Thoracic aorta (tissue), 2 donors: ENCODE measurements around the gene PRKCD. TPM values are rescaled to one million over a fixed set of nuclear protein-coding genes. Genes with fewer than 3 reads are reported as not detected.
A peak's percentile ranks its signal among the peaks of the same experiment; 100 is the strongest.

Source experiments
- ATAC-seq: fragments of 150-250 bp; one replicate; pipeline ENCODE4 v1.8.0; 2017; ENCODE audit warnings: low read depth; ENCODE audit not compliant: insufficient number of reproducible peaks, low FRiP score
- DNase-seq: peaks from one replicate; pipeline ENCODE4 v3.0.0-alpha.2; 2020; ENCODE audit warnings: low spot score
- H3K27ac ChIP-seq, 2 donors: fragments of 200-600 bp; sonication (generic); 1 replicate in 1 of 2; 2 replicates in 1 of 2; pipeline ENCODE4 v1.5.1; 2016; ENCODE audit warnings: mild to moderate bottlenecking in 2 of 2, moderate library complexity in 2 of 2
- H3K27me3 ChIP-seq: fragments of 200-600 bp; sonication (generic); replicated peaks from 2 replicates; pipeline ENCODE4 v1.6.0; 2016; ENCODE audit warnings: mild to moderate bottlenecking; ENCODE audit not compliant: insufficient read depth
- H3K36me3 ChIP-seq: fragments of 200-600 bp; sonication (generic); one replicate; pipeline ENCODE4 v1.5.1; 2016
- H3K4me1 ChIP-seq, 2 donors: fragments of 200-600 bp; sonication (generic); 1 replicate in 1 of 2; 2 replicates in 1 of 2; pipeline versions ENCODE4 v1.5.1 to v1.6.0; 2016; ENCODE audit warnings: low read depth in 2 of 2, mild to moderate bottlenecking in 1 of 2; ENCODE audit not compliant: control insufficient read depth in 1 of 2
- H3K4me3 ChIP-seq: fragments of 200-600 bp; sonication (generic); 2 replicates; pipeline ENCODE4 v1.5.1; 2016; ENCODE audit warnings: mild to moderate bottlenecking
- H3K9me3 ChIP-seq: fragments of 200-600 bp; sonication (generic); 2 replicates; pipeline ENCODE4 v1.5.1; 2016
- total RNA-seq, 2 donors: library from RNA; depleted of rRNA; stranded (reverse); fragments of >200 nt; gene quantifications; one replicate each; pipeline versions ENCODE4 v1.1.0 to v1.2.3, GENCODE V29; 2016
- TF ChIP-seq, protein P1 (sequence below): fragments of 200-600 bp; sonication (generic); IDR thresholded peaks from one replicate; pipeline ENCODE4 v1.5.1; 2019; ENCODE audit warnings: antibody characterized with exemption

Gene PRKCD
- 10 to 100 TPM; 17.5 to 20.2 TPM for total RNA-seq

DNA sequence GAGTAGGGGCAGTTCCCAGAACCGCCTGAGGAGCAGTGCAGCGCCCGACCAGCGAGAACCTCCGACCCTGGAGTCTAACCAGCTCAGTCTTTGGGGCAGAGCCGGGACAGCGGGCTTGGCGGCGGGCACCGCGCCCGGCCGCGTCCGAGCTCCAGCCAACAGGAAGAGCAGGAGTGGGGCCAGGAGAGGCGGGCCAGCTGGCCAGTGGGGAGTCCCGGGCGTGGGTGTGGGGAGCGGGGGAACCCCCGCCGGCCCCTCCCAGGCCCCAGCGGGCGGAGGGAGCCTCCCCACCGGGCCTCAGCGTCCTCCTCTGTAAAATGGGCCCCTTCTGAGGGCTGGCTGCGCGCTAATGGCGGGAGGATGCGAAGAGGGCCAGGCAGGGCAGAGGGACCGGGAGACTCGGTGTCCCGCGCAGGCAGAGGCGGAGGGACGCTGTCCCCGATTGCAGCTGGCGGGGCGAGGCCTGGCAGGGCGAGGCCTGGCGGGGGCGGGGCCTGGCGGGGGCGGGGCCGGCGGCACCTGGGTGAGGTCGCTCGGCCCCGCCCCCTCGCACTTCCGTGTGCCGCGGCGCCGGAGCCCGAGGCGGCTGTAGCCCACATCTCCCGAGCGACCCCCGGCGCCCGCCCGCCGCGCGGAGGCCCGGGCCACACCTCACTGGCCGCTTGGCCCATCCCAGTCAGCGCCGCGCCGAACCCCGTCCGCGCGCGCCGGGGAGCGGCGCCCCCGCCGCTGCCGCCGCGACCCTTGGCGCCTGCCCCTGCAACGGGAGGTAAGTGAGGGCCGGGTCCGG, at the start of gene PRKCD:
Gene PRKCD, plus strand, starts transcription at position 550 of the 790 bp plus-strand sequence. CDS start 17,214 bp downstream, outside the sequence.
- TF ChIP-seq, protein P1, sequence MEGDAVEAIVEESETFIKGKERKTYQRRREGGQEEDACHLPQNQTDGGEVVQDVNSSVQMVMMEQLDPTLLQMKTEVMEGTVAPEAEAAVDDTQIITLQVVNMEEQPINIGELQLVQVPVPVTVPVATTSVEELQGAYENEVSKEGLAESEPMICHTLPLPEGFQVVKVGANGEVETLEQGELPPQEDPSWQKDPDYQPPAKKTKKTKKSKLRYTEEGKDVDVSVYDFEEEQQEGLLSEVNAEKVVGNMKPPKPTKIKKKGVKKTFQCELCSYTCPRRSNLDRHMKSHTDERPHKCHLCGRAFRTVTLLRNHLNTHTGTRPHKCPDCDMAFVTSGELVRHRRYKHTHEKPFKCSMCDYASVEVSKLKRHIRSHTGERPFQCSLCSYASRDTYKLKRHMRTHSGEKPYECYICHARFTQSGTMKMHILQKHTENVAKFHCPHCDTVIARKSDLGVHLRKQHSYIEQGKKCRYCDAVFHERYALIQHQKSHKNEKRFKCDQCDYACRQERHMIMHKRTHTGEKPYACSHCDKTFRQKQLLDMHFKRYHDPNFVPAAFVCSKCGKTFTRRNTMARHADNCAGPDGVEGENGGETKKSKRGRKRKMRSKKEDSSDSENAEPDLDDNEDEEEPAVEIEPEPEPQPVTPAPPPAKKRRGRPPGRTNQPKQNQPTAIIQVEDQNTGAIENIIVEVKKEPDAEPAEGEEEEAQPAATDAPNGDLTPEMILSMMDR = peak; percentile 87
- H3K4me1 ChIP-seq = peaks cover 13 to 43% of the 10 kb centered on the region in 2 donors
- peak; percentile 42 for DNase-seq

DNA sequence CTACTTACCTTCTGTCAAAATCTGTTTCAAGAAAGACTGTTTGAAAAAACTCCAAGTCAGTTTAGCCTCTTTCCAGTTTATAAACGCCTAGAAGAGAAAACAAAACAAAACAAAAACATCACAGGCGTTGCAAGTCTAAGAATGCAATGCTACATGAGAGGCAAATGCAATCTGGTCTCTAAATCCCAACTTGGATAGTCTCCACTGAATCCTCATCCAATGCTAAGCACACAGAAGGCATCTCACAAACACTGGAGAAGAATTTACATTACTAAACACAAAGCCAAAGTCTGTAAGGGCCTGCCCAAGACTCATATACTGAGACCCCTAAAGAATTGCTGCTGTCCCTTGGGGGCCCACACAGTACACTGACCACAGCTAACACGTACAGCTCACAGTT, 49.2 kb upstream of the PRKCD start:
- Histone ChIP-seq H3K36me3 (peaks cover 15% of the 10 kb centered on the region), H3K4me3 (no peak overlapping the region), H3K27ac (no peak overlapping the region), H3K9me3 (no peaks in the 10 kb centered on the region), H3K4me1 (no peaks in the 10 kb centered on the region), H3K27me3 (no peaks in the 10 kb centered on the region)
- DNase-seq (no peak), ATAC-seq (no peak)
- TF ChIP-seq, protein P1 = no peak

More for the DNA sequence above, at the start of gene PRKCD:
- Histone ChIP-seq H3K27me3 (no peaks in the 10 kb centered on the region), H3K4me3 (peak within 1 kb of the TSS; percentile 95), H3K36me3 (no peaks in the 10 kb centered on the region), H3K27ac (peak within 1 kb of the TSS; percentile 79 to 86), H3K9me3 (no peaks in the 10 kb centered on the region)
- peak; percentile 79 for ATAC-seq

DNA sequence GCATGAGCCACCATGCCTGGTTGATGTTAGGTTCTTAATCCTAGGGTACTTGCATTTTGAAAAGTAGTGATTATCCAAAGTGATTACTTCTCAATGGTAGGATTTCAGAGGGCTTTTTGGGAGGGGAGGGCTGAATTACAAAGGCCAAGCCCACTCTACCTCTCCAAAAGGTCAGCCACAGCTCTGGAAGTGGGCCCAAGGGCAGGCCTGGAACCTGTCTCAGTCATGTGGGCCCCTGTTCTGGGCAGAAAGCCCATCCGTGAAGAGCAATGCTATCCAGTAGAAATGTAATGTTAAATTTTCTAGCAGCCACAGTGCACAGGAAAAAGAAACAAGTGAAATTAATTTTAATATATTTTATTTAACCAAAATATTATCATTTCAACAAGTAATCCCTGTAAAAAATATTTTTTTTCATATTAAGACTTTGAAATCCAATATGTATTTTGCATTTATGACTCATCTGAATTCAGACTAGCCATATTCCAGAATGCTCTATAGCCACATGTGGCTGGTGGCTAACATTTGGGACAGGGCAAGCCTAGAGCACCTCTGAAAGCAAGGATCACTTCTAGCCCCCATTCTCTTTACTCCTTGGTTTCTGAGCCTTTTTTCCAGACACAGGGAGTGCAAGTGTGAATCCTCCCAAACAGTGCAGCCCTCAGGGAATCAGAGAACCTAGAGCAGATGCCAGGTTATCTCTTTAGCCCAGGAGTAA, 47.6 kb upstream of the PRKCD start:
- no peak for ATAC-seq
- H3K36me3 ChIP-seq = peaks cover 22% of the 10 kb centered on the region
- H3K9me3 ChIP-seq = no peaks in the 10 kb centered on the region
- H3K4me1 ChIP-seq = no peaks in the 10 kb centered on the region
- no peaks in the 10 kb centered on the region for H3K27me3 ChIP-seq
- TF ChIP-seq, protein P1 = no peak
- no peak overlapping the region for H3K27ac ChIP-seq
- H3K4me3 ChIP-seq = no peak overlapping the region
- DNase-seq = no peak

DNA sequence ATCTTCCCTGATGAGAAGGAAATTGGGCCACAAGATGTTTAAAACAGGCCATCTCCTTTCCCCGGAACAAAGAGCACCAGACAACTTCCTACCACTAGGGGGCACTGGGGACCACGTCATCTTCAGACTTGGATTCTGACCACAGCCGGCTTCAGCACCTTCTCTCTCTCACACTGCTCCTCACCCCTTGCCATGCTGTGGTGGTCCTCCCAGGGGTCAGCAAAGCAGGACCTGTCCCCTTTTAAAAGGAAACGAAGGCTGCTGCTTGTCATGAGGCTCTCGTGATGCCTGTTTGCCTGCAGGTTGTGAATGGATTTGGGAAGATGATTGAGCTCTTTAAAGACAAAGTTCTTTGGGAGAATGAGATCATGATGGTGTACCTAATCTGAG, 47.0 kb upstream of the PRKCD start:
- Histone ChIP-seq H3K4me1 (no peaks in the 10 kb centered on the region), H3K27ac (no peak overlapping the region), H3K36me3 (peaks cover 26% of the 10 kb centered on the region), H3K9me3 (no peaks in the 10 kb centered on the region), H3K4me3 (no peak overlapping the region), H3K27me3 (no peaks in the 10 kb centered on the region)
- DNase-seq = peak; percentile 42
- TF ChIP-seq, protein P1 = peak; percentile 89
- ATAC-seq = peak; percentile 80

DNA sequence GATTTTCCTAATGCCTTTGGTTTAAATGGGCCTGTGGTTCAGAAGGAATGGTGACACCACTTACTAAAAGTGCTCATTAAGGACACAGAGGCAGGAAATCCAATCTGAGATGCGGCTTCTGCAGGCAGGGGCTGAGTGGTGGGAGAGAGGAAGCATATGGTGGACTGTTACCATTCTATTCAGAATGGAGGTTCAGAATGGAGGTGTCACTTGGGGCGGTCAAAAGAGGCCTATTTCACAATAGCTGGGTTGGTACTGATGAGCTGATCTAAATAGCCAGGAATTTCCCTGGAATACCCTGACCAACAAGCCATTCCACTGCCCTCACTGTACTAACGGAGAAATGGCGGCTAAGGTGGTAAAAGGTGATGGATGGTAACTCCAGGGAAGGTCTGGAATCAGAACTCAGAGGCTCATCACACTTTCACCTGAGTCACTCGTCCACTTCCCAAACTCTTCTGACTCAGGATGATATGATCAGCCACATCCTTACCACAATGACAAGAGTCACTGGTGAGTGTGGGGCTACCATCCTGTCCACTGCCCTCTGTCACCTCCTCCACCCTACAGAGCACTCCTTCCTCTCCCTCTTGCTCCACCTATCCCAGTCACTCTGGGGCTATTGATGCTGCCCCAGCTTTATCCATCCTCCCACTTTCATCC, 46.5 kb upstream of the PRKCD start:
- no peaks in the 10 kb centered on the region for H3K9me3 ChIP-seq
- TF ChIP-seq, protein P1 = no peak
- no peak overlapping the region for H3K27ac ChIP-seq
- H3K27me3 ChIP-seq = no peaks in the 10 kb centered on the region
- no peak for DNase-seq
- no peak overlapping the region for H3K4me3 ChIP-seq
- peaks cover 31% of the 10 kb centered on the region for H3K36me3 ChIP-seq
- ATAC-seq = no peak
- no peaks in the 10 kb centered on the region for H3K4me1 ChIP-seq
